Calu3 (cell line): ENCODE measurements around the gene ACSM3. TPM values are rescaled to one million over a fixed set of nuclear protein-coding genes. Genes with fewer than 3 reads are reported as not detected.

Experiments
- BruUV-seq: library from RNA; stranded (reverse); fragments of 400-500 nt; replicated peaks from 2 replicates; lab custom pipeline; 2021; lab: Mats Ljungman, UMichigan
- CTCF ChIA-PET: fragments of 300-600 bp; sonication (Branson Sonifier 250); formaldehyde crosslinking; loops from one replicate; lab custom pipeline; 2022; ENCODE audit warnings: antibody characterized with exemption; lab: Charles Lee
- DNase-seq: peaks from one replicate; pipeline ENCODE4 v3.0.0; 2022
- H3K27ac Mint-ChIP-seq: one replicate; pipeline ENCODE4 v1.8.0; 2022; ENCODE audit warnings: mixed read lengths; ENCODE audit not compliant: unreplicated experiment
- H3K27me3 Mint-ChIP-seq: one replicate; pipeline ENCODE4 v1.8.0; 2022; ENCODE audit warnings: mixed read lengths; ENCODE audit not compliant: unreplicated experiment
- H3K36me3 Mint-ChIP-seq: one replicate; pipeline ENCODE4 v1.8.0; 2022; ENCODE audit warnings: mild to moderate bottlenecking, moderate library complexity, mixed read lengths; ENCODE audit not compliant: insufficient read depth, unreplicated experiment
- H3K4me1 Mint-ChIP-seq: one replicate; pipeline ENCODE4 v1.8.0; 2022; ENCODE audit warnings: mild to moderate bottlenecking, low read depth, mixed read lengths; ENCODE audit not compliant: unreplicated experiment
- H3K4me3 Mint-ChIP-seq: one replicate; pipeline ENCODE4 v1.8.0; 2022; ENCODE audit warnings: mild to moderate bottlenecking, low read depth, moderate library complexity, mixed read lengths; ENCODE audit not compliant: unreplicated experiment
- H3K9me3 Mint-ChIP-seq: one replicate; pipeline ENCODE4 v1.8.0; 2022; ENCODE audit warnings: low read depth, mixed read lengths; ENCODE audit not compliant: unreplicated experiment
- CTCF ChIP-seq: fragments of 200-600 bp; IDR thresholded peaks from one replicate; pipeline ENCODE4 v1.8.0; 2022; ENCODE audit warnings: antibody characterized with exemption; ENCODE audit not compliant: unreplicated experiment
- intact Hi-C: fragments of 100-400 bp; cut with micrococcal nuclease; formaldehyde crosslinking; loops from one replicate; pipeline ENCODE4 v1.10.0; 2022; ENCODE audit not compliant: unreplicated experiment
- total RNA-seq: library from RNA; stranded (reverse); gene quantifications from 2 replicates; pipeline ENCODE4 v1.2.3, GENCODE V29; 2022

ACSM3 gene
- total RNA-seq, 1 experiment from 2014 or later: 49.5 TPM

- no peaks in the 10 kb centered on the region for H3K27me3 Mint-ChIP-seq
Measured at GRCh38 chr16:20735490-20735889, 28.3 kb upstream of the ACSM3 start.

GRCh38 chr16:20740007-20740883, 23.6 kb upstream of the ACSM3 start:
- peak; percentile 43 for DNase-seq
- Mint-ChIP-seq H3K9me3 (no peaks in the 10 kb centered on the region), H3K27ac (peak overlapping the region; percentile 66), H3K36me3 (peaks cover 53% of the 10 kb centered on the region), H3K27me3 (no peaks in the 10 kb centered on the region), H3K4me3 (peak overlapping the region; percentile 81), H3K4me1 (no peaks in the 10 kb centered on the region)
- CTCF ChIA-PET: interaction anchor here (0.6 to 2.2 kb wide), 5 partner anchors 24 to 66 kb away, joined by 3 to 15 read pairs (median 3); partner anchors contain the start of genes ACSM3, ERI2 and REXO5
- BruUV-seq: TSS peak; percentile 40
- TF ChIP-seq CTCF: peak; percentile 67
- intact Hi-C loops: no loop called here

More at GRCh38 chr16:20735490-20735889, 28.3 kb upstream of the ACSM3 start:
- H3K27ac Mint-ChIP-seq: no peak overlapping the region
- CTCF ChIA-PET: interaction anchor here (0.6 kb wide), 1 partner anchor 367 kb away, joined by 3 read pairs; no protein-coding TSS in a partner anchor
- no TSS peak for BruUV-seq
- intact Hi-C loops: no loop called here
- H3K4me3 Mint-ChIP-seq: no peak overlapping the region
- H3K9me3 Mint-ChIP-seq: no peaks in the 10 kb centered on the region
- H3K36me3 Mint-ChIP-seq: peaks cover 37% of the 10 kb centered on the region
- no peaks in the 10 kb centered on the region for H3K4me1 Mint-ChIP-seq
- no peak for DNase-seq
- no peak for TF ChIP-seq CTCF

GRCh38 chr16:20740901-20741521, 22.8 kb upstream of the ACSM3 start:
- CTCF ChIA-PET: interaction anchor here (0.6 to 2.2 kb wide), 5 partner anchors 23 to 120 kb away, joined by 3 to 15 read pairs (median 3); partner anchors contain the start of gene ACSM3
- Mint-ChIP-seq H3K4me1 (no peaks in the 10 kb centered on the region), H3K27me3 (no peaks in the 10 kb centered on the region), H3K4me3 (peak overlapping the region; percentile 81), H3K36me3 (peaks cover 47% of the 10 kb centered on the region), H3K9me3 (no peaks in the 10 kb centered on the region), H3K27ac (peak overlapping the region; percentile 66)
- DNase-seq: peak; percentile 92
- TF ChIP-seq CTCF: no peak
- intact Hi-C loops: no loop called here
- BruUV-seq: no TSS peak

GRCh38 chr16:20741554-20742285, 22.1 kb upstream of the ACSM3 start, which contains the start of gene THUMPD1:
TSS of gene THUMPD1 (minus strand) at chr16:20741818. CDS start at chr16:20741739, 79 bp downstream.
- peak; percentile 98 for DNase-seq
- H3K4me1 Mint-ChIP-seq: no peaks in the 10 kb centered on the region
- TSS peak; percentile 70 for BruUV-seq
- H3K9me3 Mint-ChIP-seq: no peaks in the 10 kb centered on the region
- H3K4me3 Mint-ChIP-seq: peak within 1 kb of the TSS; percentile 81
- intact Hi-C loops: no loop called here
- H3K27me3 Mint-ChIP-seq: no peaks in the 10 kb centered on the region
- peak within 1 kb of the TSS; percentile 66 for H3K27ac Mint-ChIP-seq
- CTCF ChIA-PET: interaction anchor here (0.6 to 2.2 kb wide), 4 partner anchors 22 to 121 kb away, joined by 3 to 15 read pairs (median 4); partner anchors contain the start of gene ACSM3
- peaks cover 40% of the 10 kb centered on the region for H3K36me3 Mint-ChIP-seq
- no peak for TF ChIP-seq CTCF
